Tongue (tissue), 2 donors: Measurements from ENCODE around the gene PALMD. TPM values are rescaled to one million over a fixed set of nuclear protein-coding genes. Genes with fewer than 3 reads are reported as not detected.

Experiments
- DNase-seq: peaks from one replicate; pipeline ENCODE4 v3.0.0-alpha.2; 2015
- total RNA-seq: library from RNA; depleted of rRNA; stranded (reverse); fragments of >200 nt; gene quantifications from one replicate; pipeline ENCODE4 v1.2.3, GENCODE V29; 2014

PALMD gene
- total RNA-seq, 1 donor from 2014 or later = 147 TPM

DNA sequence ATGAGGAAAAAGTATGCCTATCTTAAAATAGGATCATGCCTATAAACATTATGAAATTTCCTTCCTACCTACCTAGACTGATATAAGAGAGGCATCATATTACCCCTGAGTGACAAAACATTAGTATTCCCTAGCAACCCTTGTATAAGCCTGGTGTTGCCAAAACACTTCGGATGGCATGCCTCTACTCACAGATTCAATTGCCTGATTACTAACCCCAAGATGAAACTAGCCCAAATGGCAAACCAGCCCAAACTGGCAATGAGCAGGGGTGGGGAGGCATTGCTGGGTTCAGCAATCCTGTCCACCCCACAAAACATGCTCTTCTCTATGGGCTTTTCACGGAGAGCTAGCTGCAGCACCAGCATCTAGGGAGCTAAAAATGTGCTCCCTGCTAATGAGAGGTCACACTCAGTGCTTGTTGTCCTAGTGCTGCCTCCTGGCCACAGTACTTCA is 13.9 kb downstream of the PALMD start:
- DNase-seq = no peak

DNA sequence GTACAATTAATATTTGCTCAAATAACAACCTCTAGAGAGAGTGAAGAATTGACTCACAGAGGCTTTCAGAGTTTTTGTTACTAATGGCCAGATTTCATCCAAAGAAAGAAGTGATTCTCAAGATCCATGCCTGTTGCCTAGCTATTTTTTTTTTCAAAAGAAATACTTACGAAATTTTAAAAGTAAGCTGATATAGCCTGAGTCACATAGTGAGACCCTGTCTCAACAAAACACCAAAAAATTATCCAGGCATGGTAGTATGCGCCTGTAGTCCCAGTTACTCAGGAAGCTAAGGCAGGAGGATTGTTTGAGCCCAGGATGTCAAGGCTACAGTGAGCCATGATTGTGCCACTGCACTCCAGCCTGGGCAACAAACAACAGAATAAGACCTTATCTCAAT is 14.6 kb downstream of the PALMD start:
- DNase-seq = no peak

DNA sequence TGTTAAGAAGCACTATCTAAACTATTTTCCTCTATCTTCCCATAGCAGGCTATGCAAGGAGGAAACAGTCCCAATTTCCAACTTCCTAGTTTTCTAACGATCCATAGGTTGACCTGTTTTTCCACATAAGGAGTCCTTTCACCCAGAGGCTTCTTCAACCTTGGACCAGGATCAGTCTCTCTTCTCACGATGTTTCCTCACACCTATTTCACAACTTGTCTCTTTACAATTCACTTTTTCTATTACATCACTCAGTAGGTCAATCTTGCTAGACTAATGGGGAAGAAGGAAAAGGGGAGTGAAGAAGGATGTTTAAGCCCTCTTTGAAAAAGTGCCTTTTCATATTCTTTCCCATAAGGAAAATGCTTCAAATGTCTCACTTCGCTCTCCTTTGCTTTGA is 15.9 kb downstream of the PALMD start:
- no peak for DNase-seq

DNA sequence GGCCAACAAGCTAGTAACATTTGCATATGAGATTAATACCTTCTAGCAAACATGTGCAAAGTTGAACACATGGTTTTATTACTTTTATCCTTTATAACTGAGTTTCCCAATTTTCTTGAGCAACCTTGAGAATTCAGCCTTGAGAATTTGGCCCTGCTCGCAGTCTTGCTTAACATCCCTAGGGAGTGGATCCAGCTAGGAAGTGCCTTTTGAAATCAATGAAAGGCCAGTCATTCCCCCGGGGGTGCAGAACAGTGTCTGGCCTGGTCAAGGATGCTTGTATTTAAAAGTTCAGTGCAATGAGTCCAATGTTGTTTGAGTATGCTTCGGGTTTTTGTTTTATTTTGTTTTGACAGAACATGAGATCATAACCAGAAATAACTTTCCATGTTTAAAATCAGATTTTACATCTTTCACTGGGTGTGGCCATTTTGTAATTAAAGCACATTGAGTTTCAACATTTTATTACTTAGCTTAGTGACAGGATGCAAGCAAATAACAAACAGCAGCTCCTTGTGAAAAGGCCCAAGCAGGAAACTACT is 16.7 kb downstream of the PALMD start:
- DNase-seq = peak; percentile 84

DNA sequence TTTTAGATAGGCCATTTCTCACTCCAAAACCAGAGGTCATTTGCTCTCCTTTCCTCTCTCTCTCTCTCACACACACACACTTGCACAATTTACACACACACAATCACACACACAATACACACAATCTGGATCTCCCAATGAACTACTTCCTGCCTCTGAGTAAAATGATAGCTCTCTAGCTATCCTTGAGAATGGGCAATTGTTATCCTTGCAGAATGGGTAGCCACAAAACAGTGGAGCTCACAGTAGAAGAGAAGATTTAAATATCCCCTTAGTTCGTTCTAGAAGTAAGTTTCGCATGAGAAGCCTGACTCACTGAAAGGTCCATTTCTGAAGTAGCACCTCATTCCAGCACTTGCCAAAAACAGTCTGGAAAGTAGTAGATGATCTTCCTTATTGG is 17.6 kb downstream of the PALMD start:
- no peak for DNase-seq

DNA sequence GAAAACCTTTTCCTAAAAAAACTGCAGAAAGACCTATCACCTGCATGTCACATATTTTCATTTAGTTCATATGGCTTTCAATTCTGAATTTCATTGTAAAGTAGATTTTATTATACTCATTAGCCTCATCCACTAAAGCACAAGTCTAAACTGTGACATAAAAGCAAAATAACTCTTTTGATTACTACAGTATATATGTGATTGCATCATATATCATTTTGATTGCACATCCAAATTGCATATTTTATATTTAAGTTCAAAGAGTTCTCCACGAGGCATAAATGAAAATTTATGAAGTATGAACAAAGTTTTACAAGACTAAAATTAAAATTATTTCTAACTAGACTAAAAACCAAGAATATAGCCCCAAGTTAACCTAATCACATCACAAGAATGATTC is 19.3 kb downstream of the PALMD start:
- no peak for DNase-seq

DNA sequence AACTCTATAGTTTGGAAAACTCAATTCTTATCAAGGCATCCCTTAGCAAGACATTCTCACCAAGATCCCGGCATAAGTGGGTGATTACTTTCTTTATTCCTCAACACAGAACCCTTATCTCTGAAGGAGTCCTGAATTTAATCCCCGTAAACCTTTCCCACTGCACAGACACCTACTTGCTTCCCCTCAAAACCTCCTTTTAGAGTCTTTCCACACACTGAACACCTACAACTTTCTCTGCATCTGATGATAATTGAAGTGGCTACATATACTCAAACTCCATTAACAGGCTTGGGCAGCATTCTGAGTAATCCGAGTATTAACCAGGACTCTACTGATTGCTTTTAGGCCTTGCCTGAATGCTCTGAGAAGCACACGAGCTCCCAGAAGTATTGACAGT is 23.5 kb downstream of the PALMD start:
- DNase-seq = no peak

DNA sequence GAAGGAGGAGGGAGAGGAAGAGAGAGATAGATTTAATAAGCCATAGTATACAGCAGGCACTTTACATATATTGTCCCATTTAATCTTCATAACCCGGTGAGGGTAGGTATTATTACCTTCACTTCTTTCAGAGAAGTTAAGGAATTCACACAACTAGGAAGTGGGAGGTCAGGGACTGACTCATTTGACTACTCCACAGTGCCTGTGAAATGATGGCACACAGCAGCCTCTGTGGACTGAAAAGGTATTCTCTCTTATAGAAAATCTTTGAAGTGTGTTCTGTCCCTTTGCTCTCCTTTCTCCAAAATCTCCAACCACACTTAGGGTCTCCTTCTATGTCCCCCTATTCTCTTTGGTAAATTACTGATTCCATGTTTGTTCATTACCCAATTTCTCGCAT is 23.9 kb downstream of the PALMD start:
- no peak for DNase-seq

DNA sequence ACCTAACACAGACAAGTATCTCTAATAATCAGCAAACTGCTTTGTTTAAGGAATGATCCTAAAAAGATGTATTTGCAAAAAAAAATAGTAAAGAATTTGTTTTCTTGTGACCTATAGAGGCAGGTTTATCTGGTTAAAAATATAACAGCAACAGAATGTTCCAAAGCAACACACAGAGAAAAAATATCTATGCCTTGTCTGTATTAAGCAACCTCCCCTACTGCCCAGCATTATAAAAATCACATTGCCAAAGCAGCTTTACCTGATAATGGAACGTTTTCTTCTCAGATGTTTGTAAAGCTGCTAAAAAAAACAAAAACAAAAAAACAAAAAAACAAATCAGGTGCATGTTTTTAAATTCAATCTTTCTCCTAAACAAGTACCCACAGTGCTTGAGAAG is 24.7 kb downstream of the PALMD start:
- no peak for DNase-seq

DNA sequence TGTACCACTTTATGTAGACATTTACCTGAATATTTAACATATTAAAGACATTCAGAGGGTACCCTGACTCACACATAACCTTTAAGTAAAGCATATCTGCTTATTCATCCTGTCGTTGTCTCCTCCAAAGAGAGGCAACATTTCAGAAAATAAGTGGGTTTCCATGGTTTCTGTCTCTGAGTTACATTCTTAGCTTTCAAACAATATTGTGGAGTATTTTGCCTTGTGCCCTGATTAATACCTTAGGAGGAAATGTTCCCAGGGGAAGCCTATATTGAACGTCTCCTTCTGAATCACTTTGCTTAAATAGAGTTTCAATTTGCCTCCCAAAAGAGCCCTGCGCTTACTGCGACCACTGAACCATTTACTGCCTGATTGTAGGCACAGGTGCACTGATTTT is 26.1 kb downstream of the PALMD start:
- no peak for DNase-seq

DNA sequence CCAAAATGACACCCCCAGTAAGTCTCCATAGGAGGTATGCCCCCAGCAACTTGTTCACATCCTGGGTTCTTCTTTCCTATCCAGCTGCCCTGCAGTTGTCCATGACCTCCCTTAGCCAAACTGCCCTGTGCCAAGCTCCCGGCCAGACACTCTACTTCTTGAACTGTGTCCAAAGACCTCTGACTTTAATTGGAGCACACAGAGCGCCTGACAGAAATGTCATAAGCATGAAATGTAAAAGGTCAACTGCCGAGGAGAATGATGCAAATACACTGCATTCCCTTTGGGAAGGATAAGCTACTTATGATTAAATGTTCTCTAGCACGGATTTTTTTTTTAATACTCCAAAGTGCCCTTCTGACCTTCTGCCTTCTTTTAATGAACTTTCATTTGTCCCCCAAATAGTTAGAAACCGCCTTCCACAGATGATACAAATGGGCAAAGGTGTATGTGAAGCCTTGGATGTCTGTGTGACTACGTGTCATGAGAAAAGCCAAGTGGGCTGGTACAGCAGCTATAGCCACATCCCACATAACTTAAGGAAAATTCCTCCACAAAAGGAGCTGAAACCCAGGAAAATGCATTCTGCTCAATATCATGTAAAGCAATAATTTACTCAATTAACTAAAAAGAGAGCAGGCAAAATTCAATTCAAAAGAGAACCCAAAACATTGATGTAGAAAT is 26.8 kb downstream of the PALMD start:
- DNase-seq = peak; percentile 47

DNA sequence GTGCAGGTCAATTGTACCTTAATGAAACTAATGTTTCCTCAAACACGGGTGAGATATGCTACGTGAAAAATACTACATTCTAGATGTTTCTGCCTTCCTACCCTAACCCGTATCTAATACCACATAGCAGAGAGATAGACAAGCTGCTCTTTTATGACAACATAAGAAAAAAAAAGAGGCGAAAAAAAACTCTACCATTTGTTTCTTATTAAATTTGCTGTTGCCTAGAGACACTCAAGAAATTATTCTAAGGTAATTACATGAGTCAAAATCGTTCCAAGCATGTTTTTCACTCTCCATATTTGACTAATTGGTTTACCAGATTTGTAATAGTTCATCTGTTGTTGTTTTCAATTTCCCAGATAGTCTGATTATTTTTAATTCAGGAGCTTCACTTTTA is 27.4 kb downstream of the PALMD start:
- no peak for DNase-seq

DNA sequence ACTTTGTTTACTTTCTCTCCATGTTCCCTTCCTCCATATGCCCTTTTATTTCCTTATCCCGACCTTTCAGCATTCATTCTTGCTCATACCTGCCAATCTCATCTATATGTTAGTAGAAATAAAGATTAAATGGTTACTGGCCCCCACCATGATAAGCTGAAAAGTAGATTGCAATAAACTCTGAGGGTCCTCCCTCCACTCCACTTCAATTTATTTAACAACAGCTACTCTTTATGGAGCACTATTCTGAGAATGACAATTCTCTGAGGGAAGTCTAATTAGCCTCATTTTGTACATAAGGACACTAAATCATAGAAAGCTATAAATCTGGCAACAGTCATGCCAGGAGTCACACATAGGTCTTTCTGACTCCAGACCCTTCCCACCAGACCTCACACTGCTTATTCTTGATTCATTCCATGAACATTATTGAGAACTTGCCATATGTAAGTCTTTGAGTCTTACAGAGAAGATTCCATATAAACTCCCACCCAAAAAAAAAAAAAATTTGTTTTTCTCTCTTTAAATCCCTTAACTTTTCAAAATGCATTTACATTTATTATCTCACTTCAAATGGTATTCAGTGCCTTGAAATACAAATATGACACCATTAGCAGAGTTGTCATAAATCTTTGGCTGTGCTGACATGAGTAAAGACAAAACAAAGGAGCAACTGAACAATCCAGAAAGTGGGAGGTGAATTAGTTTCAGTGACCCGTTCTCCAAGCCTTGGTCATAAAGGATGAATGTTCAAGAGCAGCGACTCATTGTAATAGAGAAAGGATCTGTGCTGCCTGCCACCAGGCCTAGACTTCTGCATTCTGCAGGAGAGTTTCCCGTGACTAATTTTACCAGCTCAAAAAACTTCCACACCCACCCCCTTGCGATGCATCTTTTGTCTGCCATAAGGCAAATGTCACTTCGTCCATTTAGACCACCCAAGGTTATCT is 28.5 kb downstream of the PALMD start:
- DNase-seq = no peak

DNA sequence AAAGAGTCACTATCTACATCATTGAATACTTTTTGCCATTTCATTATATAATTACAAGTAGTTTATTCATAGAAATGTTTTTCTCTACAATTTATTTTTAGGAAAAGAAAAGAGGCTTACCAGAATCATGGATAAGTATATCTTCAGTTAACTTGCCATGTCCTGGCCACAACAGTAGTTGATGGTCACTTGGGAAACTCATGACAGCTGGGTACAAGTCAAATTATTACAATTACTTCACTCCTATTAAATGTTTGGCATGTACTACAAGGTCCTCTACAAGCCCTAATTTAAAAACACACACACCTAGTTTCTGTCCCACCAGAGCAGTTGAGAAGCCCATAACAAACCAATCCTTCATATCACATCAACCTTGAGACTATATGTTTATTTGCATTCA is 29.4 kb downstream of the PALMD start:
- DNase-seq = no peak

DNA sequence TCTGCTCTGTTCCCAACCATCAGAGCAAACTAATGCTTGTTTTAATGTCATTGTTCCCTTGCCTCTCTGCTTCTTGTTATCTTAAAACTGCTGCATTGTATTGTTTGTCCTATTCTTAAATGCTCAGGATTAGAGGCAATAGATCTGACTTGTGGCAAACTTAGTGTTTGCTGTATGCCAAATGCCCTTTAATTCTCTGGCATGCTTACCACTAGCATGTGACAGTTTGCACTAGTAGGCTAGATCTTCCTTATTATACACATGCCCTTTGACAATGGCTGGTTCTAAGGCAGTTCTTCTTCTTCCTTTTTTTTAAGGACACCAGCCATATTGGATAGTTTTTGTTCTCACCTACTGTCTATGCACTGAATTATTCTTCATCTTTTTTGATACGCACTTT is 30.1 kb downstream of the PALMD start:
- no peak for DNase-seq

DNA sequence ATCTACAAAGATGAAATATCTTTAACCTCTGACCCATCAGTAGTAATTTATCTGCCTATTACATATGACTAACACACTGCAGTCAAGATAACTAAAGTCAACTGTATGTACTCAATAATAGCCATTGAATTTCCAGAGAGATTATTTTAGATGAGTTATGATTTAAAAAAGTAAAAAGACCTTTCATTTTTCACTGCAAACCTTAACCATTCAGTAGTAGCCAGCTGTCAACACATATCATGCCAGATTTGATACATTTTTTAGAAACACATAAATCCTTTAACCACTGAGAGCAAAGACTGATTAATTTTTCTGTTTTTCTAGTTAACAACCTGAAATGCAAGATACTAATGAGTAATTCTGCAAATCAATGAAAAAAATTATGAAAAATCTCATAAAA is 31.0 kb downstream of the PALMD start:
- DNase-seq = no peak

DNA sequence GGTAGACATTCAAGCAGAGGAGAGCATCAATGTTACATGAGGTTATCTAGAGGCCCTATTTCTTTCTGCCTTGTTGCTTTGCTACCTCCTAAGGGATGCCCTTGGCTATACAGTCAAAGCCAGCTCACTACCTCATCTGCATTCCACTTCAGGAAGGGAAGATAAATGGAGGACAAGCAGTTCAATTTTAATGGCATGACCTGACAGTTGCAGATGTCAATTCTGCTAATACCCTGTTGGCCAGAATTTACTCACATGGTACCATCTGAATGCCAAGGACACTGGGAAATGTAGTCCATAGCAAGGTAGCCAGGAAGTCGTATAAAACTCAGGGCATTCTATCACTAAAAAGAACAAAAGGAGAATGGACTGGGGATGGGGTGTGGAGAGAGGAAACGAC is 31.5 kb downstream of the PALMD start:
- no peak for DNase-seq

DNA sequence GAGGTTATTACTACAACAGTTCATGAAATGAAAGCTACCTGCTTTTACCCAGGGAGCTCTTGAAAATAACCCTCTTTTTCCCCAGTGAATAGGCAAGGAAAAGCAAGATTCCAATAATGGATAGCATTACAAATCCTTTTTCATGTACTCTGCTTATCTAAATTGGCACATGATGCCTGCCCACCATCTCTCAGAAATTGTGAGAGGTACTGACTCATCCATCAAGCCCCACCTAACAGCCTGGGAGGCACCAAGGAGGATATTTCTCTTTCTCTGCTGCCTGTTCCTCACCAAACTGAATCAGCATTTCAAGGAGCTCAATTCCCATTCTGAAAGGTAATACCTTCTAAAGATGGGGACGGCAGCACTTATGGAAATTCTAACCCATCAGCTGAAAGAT is 34.4 kb downstream of the PALMD start:
- no peak for DNase-seq

DNA sequence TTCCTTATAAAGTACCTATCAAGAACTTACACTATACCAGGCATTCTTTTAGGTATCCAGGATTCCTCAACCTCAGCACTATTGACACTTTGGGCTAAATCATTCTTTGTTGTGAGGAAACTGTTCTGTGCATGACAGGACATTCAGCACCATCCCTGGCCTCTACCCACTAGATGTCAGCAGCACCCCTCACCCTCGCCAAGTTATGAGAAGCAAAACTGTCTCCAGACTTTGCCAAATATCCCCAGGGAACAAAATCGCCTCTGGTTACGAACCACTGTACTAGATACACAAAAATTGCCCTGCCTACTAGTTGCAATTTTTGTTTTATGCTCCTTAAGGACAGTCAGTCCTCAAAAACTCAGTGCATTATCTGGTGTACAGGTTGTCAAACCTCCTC is 35.7 kb downstream of the PALMD start:
- no peak for DNase-seq

DNA sequence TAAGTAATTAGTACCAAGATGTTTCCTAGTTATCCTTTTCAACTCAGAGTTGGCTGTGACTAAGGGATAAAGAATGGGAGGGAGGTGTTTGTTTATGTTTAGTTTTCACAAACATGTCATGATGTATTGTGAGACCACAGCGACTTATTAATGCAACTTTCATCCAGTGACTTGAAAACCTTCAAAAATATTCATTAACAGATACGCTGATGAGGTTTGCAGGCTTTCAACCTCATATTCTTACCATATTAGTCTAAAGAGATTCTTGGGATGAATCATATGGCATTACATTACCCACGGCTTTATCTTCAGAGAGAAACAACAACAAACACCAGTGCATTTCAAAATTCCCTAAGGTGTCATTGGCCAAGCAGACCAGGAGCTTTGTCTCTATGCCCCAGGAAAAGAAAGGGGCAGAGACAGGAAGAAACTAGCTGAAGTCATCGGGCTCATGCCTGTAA is 36.4 kb downstream of the PALMD start:
- DNase-seq = no peak

DNA sequence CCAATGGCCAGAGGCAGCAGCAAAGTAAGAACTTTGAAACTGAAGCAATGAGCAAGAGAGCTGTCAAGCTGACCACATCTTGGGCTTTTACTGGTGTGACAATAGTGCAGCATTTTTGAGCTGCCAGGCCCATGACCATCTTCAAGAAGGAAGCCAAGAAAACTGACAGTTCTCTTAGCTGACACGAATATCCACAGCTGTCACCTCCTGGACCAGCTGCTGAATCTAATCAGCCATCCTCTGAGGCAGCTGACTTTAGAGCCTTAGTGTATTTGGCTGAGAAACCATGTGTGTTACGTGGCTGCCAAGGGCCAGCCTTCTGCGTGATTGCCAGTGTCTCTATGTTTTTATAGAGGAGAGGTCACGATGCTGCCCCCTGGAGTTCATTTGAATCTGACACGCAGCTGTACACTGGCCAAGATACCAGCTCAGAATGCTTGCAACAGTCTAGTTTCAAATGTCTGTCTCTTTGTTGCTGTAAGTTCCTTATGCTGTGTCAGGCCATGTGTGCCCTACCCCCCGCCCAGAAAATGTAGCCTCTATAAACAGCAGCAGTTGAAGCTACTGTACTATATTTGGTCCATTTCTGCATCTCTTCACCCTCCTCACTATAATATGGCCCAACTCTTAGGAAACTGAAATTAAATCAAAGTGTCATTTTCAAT is 39.7 kb downstream of the PALMD start:
- peak; percentile 97 for DNase-seq

DNA sequence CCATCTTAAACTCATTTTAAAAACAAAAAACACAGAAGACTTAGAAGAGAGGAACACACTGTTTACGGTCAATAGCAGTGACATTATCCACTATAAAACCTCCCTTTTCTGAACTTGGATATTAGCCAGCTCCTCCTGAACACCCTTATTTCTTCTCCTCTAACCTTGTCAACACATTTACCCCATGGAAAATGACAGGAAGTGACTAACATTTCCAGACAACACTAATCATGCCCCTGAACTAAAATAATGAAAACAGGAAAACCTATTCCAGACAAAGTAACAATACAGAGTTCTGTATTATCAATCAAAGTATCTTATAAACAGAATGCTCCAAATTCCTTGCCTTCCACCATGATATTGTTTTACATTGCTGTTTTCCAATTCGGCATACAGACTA is 45.3 kb downstream of the PALMD start:
- DNase-seq = no peak

DNA sequence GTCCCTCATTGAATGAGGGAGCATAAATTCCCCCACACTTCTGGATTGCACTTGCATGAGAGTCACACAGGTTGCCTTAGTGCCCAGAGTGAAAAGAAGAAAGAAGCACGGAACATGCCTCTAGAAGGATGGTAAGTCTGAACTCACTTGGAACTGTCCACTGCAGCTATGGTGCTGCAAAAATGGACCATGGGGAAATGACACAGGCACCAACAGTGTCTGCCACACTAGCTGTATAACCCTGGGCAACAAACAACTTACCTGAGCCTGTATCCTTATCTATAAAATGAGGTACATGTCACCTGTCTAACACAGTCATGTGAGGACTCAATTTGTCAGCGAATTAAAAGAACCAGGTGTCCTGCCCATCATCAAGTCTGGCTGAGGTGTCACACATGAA is 50.7 kb downstream of the PALMD start:
- no peak for DNase-seq
